ENCODE results near the gene ZBTB42. TPM values are rescaled to one million over a fixed set of nuclear protein-coding genes. Genes with fewer than 3 reads are reported as not detected.

Gene ZBTB42
- total RNA-seq, 4 donors from 2014 or later = 5.9 to 24.3 (median 11.7) TPM

GRCh38 chr14:104755621-104756020 lies 45.3 kb upstream of the ZBTB42 start:
- in situ Hi-C loops (cut with MboI; ENCODE audit: low pct_ligation_motif_present in 1 of 4, low pct_unique_long_range_greater_than_20kb in 1 of 4, low sequenced_read_pairs in 3 of 4) (no loop called here), intact Hi-C loops (cut with DNase I; ENCODE audit: low total_unique reads) (no loop called here)
- 76% methylated on average over 8 of the region's 11 CpGs; no CpG with 5 or more reads in 1 of the 2 donors for WGBS, 2 donors (ENCODE audit: low coverage in 1 of 2)
- no peak for DNase-seq
- Histone ChIP-seq H3K9me3 (no peaks in the 10 kb centered on the region), H3K36me3 (peaks cover 0 to 8% (median 4%) of the 10 kb centered on the region in 4 donors), H3K4me1 (peaks cover 16 to 22% (median 17%) of the 10 kb centered on the region in 4 donors), H3K27me3 (no peaks in the 10 kb centered on the region), H3K4me3 (no peak overlapping the region), H3K27ac (no peak overlapping the region)
- no peak for TF ChIP-seq CTCF (IDR thresholded peaks at IDR 0.05)
- TF ChIP-seq POLR2AphosphoS5 (IDR thresholded peaks at IDR 0.05) = no peak
- TF ChIP-seq EP300 (IDR thresholded peaks at IDR 0.05; ENCODE audit: low read depth) = no peak
- no peak for TF ChIP-seq POLR2A (IDR thresholded peaks at IDR 0.05)

GRCh38 chr14:104756477-104757237 lies 44.2 kb upstream of the ZBTB42 start:
- no peak for DNase-seq
- 52 to 79% methylated on average over 6 to 26 of the region's 27 CpGs for WGBS, 2 donors (ENCODE audit: low coverage in 1 of 2)
- Histone ChIP-seq H3K9me3 (no peaks in the 10 kb centered on the region), H3K4me1 (peaks cover 16 to 22% (median 17%) of the 10 kb centered on the region in 4 donors), H3K4me3 (no peak overlapping the region), H3K36me3 (peaks cover 0 to 8% (median 4%) of the 10 kb centered on the region in 4 donors), H3K27me3 (no peaks in the 10 kb centered on the region), H3K27ac (no peak overlapping the region)
- no peak for TF ChIP-seq EP300 (IDR thresholded peaks at IDR 0.05; ENCODE audit: low read depth)
- intact Hi-C loops (cut with DNase I; ENCODE audit: low total_unique reads) (no loop called here), in situ Hi-C loops (cut with MboI; ENCODE audit: low pct_ligation_motif_present in 1 of 4, low pct_unique_long_range_greater_than_20kb in 1 of 4, low sequenced_read_pairs in 3 of 4) (no loop called here)

- in situ Hi-C loops (cut with MboI; ENCODE audit: low pct_ligation_motif_present in 1 of 4, low pct_unique_long_range_greater_than_20kb in 1 of 4, low sequenced_read_pairs in 3 of 4) (no loop called here), intact Hi-C loops (cut with DNase I; ENCODE audit: low total_unique reads) (no loop called here)
- Histone ChIP-seq H3K4me1 (peaks cover 11 to 16% (median 12%) of the 10 kb centered on the region in 4 donors), H3K4me3 (no peak overlapping the region), H3K36me3 (peaks cover 0 to 8% (median 4%) of the 10 kb centered on the region in 4 donors), H3K27ac (no peak overlapping the region), H3K27me3 (no peaks in the 10 kb centered on the region), H3K9me3 (no peaks in the 10 kb centered on the region)
- 75 to 80% methylated on average over 4 to 10 of the region's 10 CpGs for WGBS, 2 donors (ENCODE audit: low coverage in 1 of 2)
- no peak for DNase-seq
- no peak for TF ChIP-seq POLR2AphosphoS5 (IDR thresholded peaks at IDR 0.05)
- TF ChIP-seq POLR2A (IDR thresholded peaks at IDR 0.05) = no peak
- TF ChIP-seq EP300 (IDR thresholded peaks at IDR 0.05; ENCODE audit: low read depth) = no peak
- no peak for TF ChIP-seq CTCF (IDR thresholded peaks at IDR 0.05)
These were observed 43.7 kb upstream of the ZBTB42 start for GRCh38 chr14:104757238-104757585.

GRCh38 chr14:104757681-104758392 lies 43.1 kb upstream of the ZBTB42 start:
- H3K4me1 ChIP-seq = peaks cover 10 to 16% (median 12%) of the 10 kb centered on the region in 4 donors
- intact Hi-C loops (cut with DNase I; ENCODE audit: low total_unique reads) (no loop called here), in situ Hi-C loops (cut with MboI; ENCODE audit: low pct_ligation_motif_present in 1 of 4, low pct_unique_long_range_greater_than_20kb in 1 of 4, low sequenced_read_pairs in 3 of 4) (no loop called here)
- peaks cover 0 to 8% (median 4%) of the 10 kb centered on the region in 4 donors for H3K36me3 ChIP-seq
- H3K27me3 ChIP-seq = no peaks in the 10 kb centered on the region
- no peak overlapping the region for H3K27ac ChIP-seq
- DNase-seq = no peak
- no peak overlapping the region for H3K4me3 ChIP-seq
- no peaks in the 10 kb centered on the region for H3K9me3 ChIP-seq
- 80 to 94% methylated on average over 2 to 19 of the region's 19 CpGs for WGBS, 2 donors (ENCODE audit: low coverage in 1 of 2)
- no peak for TF ChIP-seq EP300 (IDR thresholded peaks at IDR 0.05; ENCODE audit: low read depth)
- no peak for TF ChIP-seq POLR2A (IDR thresholded peaks at IDR 0.05)
- TF ChIP-seq CTCF (IDR thresholded peaks at IDR 0.05) = no peak
- no peak for TF ChIP-seq POLR2AphosphoS5 (IDR thresholded peaks at IDR 0.05)

Measured in transverse colon (tissue), 4 donors.